Ovary (tissue), 3 donors: ENCODE measurements around the gene BLOC1S6.

Experiments
- CTCF ChIP-seq, 3 donors: fragments of 450-650 bp in 2 of 3; fragments of 200-600 bp in 1 of 3; IDR thresholded peaks; one replicate each; pipeline versions ENCODE4 v1.5.1 to v1.8.0; 2016 to 2022; ENCODE audit warnings: antibody characterized with exemption in 3 of 3, mild to moderate bottlenecking in 1 of 3
- POLR2A ChIP-seq: fragments of 450-650 bp; IDR thresholded peaks from one replicate; pipeline ENCODE4 v1.6.1; 2017; ENCODE audit warnings: antibody characterized with exemption, mild to moderate bottlenecking, moderate library complexity
- donor health status: DM: no; HTN: no; CAD: no.

- no peak for TF ChIP-seq CTCF (IDR thresholded peaks at IDR 0.05)
- TF ChIP-seq POLR2A: no peak
Measured at GRCh38 chr15:45616901-45617323, 29.7 kb downstream of the BLOC1S6 start.
